GM08714 (cell line): ENCODE measurements around the gene POLD1.
"Not testable (repeated sequence)": the region's sequence is repeated elsewhere in the genome, so short reads cannot be mapped to it uniquely, and the experiment has no call there.

ENCODE experiments used
- H3K4me3 ChIP-seq: fragments of 200-500 bp; sonication (Bioruptor generic); 2 replicates; pipeline ENCODE4 v1.5.1; 2014; ENCODE audit warnings: mild to moderate bottlenecking, low read length, inconsistent platforms
- ZNF274 ChIP-seq: IDR thresholded peaks from 2 replicates; pipeline ENCODE4 v1.6.1; 2012; ENCODE audit warnings: mild to moderate bottlenecking, low read depth, low read length

The POLD1 gene

GRCh38 chr19:50378169-50378862 is 5.8 kb upstream of the POLD1 start:
- H3K4me3 ChIP-seq: no peak overlapping the region
- TF ChIP-seq ZNF274: no peak

- TF ChIP-seq ZNF274: no peak
- H3K4me3 ChIP-seq: no peak overlapping the region
These were observed 5.3 kb upstream of the POLD1 start for GRCh38 chr19:50378863-50379236.

- H3K4me3 ChIP-seq: no peak overlapping the region
- no peak for TF ChIP-seq ZNF274
These were observed 4.5 kb upstream of the POLD1 start for GRCh38 chr19:50379602-50380001.

GRCh38 chr19:50380137-50380536 is 4.0 kb upstream of the POLD1 start:
- no peak overlapping the region for H3K4me3 ChIP-seq
- TF ChIP-seq ZNF274: no peak

- no peak for TF ChIP-seq ZNF274
These were observed 3.4 kb upstream of the POLD1 start for GRCh38 chr19:50380751-50381151.

GRCh38 chr19:50381881-50382729 is 2.0 kb upstream of the POLD1 start:
- TF ChIP-seq ZNF274: no peak
- H3K4me3 ChIP-seq: no peak overlapping the region

More at GRCh38 chr19:50380751-50381151, 3.4 kb upstream of the POLD1 start:
- H3K4me3 ChIP-seq: no peak overlapping the region

- TF ChIP-seq ZNF274: no peak
- H3K4me3 ChIP-seq: peak overlapping the region; percentile 49; the same call in 1 of the 2 replicates
These were observed 921 bp upstream of the POLD1 start for GRCh38 chr19:50383001-50383851.

DNA sequence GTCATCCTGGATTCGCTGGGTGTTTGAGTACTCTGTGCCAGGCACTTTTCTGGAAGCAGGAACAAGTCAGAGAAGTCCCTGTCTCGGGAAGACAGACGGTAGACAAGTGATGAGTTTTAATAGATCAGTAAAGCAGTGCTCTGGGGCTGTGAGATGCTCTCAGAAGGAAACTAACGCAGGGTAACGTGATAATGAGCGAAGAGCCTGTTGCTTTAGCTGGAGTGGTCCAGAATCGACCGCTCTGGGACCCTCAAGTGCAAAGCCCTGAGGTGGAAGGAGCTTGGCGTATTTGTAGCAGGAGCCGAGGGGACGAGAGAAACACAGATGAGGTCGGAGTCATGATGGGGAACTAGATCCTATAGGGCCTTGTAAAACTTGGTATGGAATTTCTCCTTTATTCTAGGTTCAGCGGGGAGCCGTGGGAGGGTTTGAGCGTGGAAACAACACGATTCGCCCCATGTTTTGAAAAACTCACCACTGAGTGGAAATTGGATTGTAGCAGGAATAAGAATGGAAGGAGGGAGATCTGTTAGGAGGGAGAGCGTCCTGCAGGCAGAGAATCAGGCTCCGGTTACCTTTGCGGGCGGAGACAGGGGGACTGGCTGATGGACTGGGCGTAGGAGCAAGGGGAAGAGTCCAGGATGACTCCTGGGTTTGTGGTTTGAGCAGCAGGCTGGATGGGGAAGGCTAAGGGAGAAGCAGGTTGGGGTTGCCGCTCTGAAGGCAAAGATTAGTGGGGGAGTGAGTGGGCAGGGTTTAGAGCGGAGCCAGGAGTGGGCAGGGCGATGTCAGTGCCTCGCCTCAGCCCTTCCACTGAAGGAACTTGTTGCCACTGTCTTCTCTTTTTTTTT is 763 bp downstream of the POLD1 start:
- H3K4me3 ChIP-seq: peak overlapping the region; percentile 87
- TF ChIP-seq ZNF274: no peak

- H3K4me3 ChIP-seq: no peak overlapping the region
- no peak for TF ChIP-seq ZNF274
These were observed 3.2 kb downstream of the POLD1 start for GRCh38 chr19:50387176-50387867.

- H3K4me3 ChIP-seq: no peak overlapping the region
- TF ChIP-seq ZNF274: no peak
These were observed 3.7 kb downstream of the POLD1 start for GRCh38 chr19:50387868-50388245.

- not testable (repeated sequence) for H3K4me3 ChIP-seq
These were observed 6.1 kb downstream of the POLD1 start for GRCh38 chr19:50390295-50390694.

- H3K4me3 ChIP-seq: not testable (repeated sequence)
These were observed 6.8 kb downstream of the POLD1 start for GRCh38 chr19:50390952-50391351.

- no peak for TF ChIP-seq ZNF274
- H3K4me3 ChIP-seq: no peak overlapping the region
These were observed 8.6 kb downstream of the POLD1 start for GRCh38 chr19:50392759-50393158.
